Neural cell (in vitro differentiated cells): ENCODE results near the gene RPL28.

Experiments
- CTCF ChIP-seq: fragments of 450-650 bp; IDR thresholded peaks from 2 replicates; pipeline ENCODE4 v1.5.1; 2014; ENCODE audit warnings: antibody characterized with exemption, mild to moderate bottlenecking, moderate library complexity; ENCODE audit not compliant: poor library complexity, severe bottlenecking
- EZH2 ChIP-seq: fragments of 200-600, 300-800 bp; shearing (Covaris generic), sonication (generic); IDR thresholded peaks from 2 replicates; pipeline ENCODE4 v1.6.1; 2014; ENCODE audit warnings: antibody characterized with exemption, low read length, borderline replicate concordance, mild to moderate bottlenecking; ENCODE audit not compliant: insufficient read depth, poor library complexity, severe bottlenecking
- POLR2AphosphoS5 ChIP-seq: IDR thresholded peaks from 2 replicates; pipeline ENCODE4 v1.6.1; 2012
- TAF1 ChIP-seq: IDR thresholded peaks from 2 replicates; pipeline ENCODE4 v1.6.1; 2012; ENCODE audit warnings: low read depth

GRCh38 chr19:55439052-55439451 is 53.3 kb downstream of the RPL28 start:
- TF ChIP-seq TAF1 (no peak), EZH2 (no peak), POLR2AphosphoS5 (no peak), CTCF (no peak)
